Dendritic cell treated with granulocyte-macrophage colony-stimulating factor and Interleukin-4, amounts not matched to agents 40 ng/mL and 50 ng/mL, for 4 days (primary cell): ENCODE measurements around the gene TIAL1.
A peak's percentile ranks its signal among the peaks of the same experiment; 100 is the strongest.
"Not testable (repeated sequence)": the region's sequence is repeated elsewhere in the genome, so short reads cannot be mapped to it uniquely, and the experiment has no call there.

Experiments used
- H3K27ac Mint-ChIP-seq: one replicate; pipeline ENCODE4 v1.8.0; 2022; ENCODE audit warnings: mild to moderate bottlenecking, mixed read lengths
- H3K27me3 Mint-ChIP-seq: one replicate; pipeline ENCODE4 v1.8.0; 2022; ENCODE audit warnings: mild to moderate bottlenecking, mixed read lengths
- H3K36me3 Mint-ChIP-seq: one replicate; pipeline ENCODE4 v1.8.0; 2022; ENCODE audit warnings: low read depth, mixed read lengths
- H3K4me1 Mint-ChIP-seq: one replicate; pipeline ENCODE4 v1.8.0; 2022; ENCODE audit warnings: low read depth, mixed read lengths
- H3K4me3 Mint-ChIP-seq: one replicate; pipeline ENCODE4 v1.8.0; 2022; ENCODE audit warnings: mild to moderate bottlenecking, moderate library complexity, mixed read lengths
- H3K9me3 Mint-ChIP-seq: one replicate; pipeline ENCODE4 v1.8.0; 2022; ENCODE audit warnings: mixed read lengths
- intact Hi-C: fragments of 100-400 bp; cut with micrococcal nuclease; formaldehyde crosslinking; loops from one replicate; pipeline ENCODE4 v1.15.0; 2022

The TIAL1 gene

DNA sequence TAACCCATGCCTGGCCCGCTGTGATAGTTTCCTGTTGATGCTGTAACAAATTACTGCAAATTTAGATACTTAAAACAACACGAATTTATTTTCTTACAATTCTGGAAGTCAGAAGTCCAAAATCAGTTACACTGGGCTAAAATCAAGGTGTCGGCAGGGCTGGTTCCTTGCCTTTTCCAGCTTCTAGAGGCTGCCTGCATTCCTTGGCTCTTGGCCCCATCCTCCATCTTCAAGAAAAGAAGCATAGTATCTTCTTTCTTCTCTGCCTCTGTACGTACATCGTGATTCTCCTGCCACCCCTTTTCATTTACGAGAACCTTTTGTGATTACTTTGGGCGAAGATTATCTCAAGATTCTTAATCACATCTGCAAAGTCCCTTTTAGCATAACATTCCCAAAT, 1.6 kb upstream of the TIAL1 start:
- Mint-ChIP-seq H3K4me1 (peaks cover 39% of the 10 kb centered on the region), H3K36me3 (peaks cover 39% of the 10 kb centered on the region), H3K27ac (no peak overlapping the region), H3K27me3 (peaks cover 3% of the 10 kb centered on the region), H3K4me3 (no peak overlapping the region), H3K9me3 (no peaks in the 10 kb centered on the region)
- intact Hi-C loops: loop anchor here (5.0 to 10.0 kb wide), 3 partner anchors 54 to 391 kb away; partner anchors contain the start of genes BAG3 and GRK5

DNA sequence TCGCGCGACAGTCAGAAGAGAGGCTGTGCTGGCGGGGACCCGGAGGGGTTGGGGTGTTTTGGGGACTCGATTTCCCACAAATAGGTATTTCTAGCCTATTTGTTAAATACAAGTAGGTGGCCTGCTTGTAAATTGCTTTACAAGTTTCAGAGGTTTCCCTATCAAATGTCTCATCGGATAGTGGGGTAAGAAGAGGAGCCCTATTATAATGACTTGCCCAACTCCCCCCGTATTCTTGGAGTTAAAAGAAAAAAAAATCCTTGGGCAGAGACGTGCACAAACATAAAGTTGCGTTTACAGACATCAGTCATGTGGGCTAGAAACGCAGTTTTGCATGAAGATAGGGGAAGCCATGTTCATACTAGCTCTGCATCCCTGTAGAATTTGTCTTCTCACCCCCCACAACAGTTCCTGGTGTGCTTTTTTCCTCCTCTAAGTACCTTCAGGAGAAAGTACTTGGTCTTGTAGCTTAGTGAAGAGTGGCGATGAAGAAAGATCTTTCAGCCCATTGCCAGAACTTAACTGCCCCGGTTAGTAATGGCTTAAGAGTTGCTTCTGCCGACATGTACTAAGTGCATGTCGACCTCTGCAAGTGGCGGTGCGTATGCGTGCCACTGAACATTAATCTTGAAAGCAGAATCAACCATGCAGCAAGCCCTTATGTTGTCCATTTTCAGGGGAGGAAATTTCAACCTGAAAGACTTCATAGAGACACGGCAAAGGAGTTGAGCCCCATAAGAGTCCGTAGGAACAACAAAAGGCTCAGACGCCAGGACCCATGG, 832 bp upstream of the TIAL1 start:
- Mint-ChIP-seq H3K36me3 (peaks cover 39% of the 10 kb centered on the region), H3K9me3 (no peaks in the 10 kb centered on the region), H3K4me1 (peaks cover 41% of the 10 kb centered on the region), H3K4me3 (peak overlapping the region; percentile 94), H3K27me3 (no peaks in the 10 kb centered on the region), H3K27ac (peak overlapping the region; percentile 95)
- intact Hi-C loops: loop anchor here (1.0 to 10.0 kb wide), 4 partner anchors 55 to 390 kb away; partner anchors contain the start of genes BAG3, GRK5 and RGS10

DNA sequence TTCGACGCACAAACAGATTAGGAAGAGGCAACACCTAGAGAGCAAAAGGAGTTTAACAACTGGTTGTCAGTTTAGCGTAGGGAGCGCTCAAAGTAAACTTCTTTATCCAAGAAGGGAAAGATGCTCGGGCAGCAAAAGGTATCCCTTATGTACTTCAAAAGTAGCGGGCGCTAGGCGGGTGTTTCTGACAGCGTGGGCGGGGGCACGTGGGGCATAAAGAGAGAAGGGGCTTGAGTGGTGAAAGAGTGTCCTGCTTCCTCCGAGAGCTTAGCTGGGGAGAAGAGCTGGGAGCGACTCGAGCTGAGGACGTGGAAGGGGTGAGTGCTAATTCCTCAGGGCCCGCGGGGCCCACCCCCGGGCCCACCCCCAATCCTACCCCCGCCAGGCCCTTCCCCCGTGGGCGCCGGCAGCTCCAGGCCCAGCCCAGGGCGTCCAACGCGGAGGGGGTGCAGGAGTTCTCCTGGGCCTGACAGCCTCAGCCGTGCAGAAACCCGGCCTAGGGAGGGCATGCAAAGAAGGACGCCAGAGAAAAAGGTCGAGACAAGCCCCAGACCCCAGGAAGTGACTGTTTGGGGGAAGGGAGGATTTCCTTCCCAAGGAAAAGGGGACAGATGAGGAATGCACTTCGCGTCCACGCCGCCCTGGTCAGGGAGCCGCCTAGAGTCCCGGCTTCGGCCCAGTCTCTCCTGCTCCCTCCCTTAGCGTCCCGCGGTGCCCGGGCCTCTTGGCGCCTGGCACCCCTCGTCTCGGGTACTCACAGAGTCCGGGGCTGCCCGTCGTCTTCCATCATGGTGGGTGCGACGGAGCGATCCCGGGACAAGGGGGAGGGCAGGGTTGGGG, 868 bp downstream of the TIAL1 start:
- H3K9me3 Mint-ChIP-seq: no peaks in the 10 kb centered on the region
- peak overlapping the region; percentile 94 for H3K4me3 Mint-ChIP-seq
- peaks cover 40% of the 10 kb centered on the region for H3K4me1 Mint-ChIP-seq
- peaks cover 49% of the 10 kb centered on the region for H3K36me3 Mint-ChIP-seq
- peak overlapping the region; percentile 95 for H3K27ac Mint-ChIP-seq
- H3K27me3 Mint-ChIP-seq: no peaks in the 10 kb centered on the region
- intact Hi-C loops: loop anchor here (1.0 to 10.0 kb wide), 5 partner anchors 56 to 389 kb away; partner anchors contain the start of genes BAG3 and GRK5

DNA sequence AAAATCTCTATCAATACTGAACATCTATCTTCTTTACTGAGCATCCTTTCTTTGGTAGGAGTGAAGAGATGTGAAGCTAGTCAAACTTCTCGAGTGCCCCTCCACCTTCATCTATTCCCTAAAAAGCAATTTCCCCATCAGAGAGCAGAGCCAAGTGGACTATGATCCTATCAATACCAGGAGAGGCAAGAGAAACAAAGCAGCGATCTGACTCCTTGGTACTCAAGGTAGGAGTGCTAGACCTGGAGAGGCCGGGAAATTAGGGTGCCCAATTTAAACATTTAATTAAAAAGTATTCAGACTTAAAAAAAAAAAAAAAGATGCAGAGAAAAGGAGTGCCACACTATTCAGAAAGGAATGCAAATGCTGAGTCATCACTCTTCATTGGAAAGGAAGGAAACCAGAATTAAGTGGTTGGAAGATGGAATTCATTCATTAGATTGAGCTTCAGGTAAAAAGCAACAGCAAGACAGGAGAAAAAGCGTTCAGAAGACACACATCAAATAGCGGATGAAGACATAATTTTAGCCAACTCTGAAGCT, 1.6 kb downstream of the TIAL1 start:
- H3K4me1 Mint-ChIP-seq: peaks cover 40% of the 10 kb centered on the region

DNA sequence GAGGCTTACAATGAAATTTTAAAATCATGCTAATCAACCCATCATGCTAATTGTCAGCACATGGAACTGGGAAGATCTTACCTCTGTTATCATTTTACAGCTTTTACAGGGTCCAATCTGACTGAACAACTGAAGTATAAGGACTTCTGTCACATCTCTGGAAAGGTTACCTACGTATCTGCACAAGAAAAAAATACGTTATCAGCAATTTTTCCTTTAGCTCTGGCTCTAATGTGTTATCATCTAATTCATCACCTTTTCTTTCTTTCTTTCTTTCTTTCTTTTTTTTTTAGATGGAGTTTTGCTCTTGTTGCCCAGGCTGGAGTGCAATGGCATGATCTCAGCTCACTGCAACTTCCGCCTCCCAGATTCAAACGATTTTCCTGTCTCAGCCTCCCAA, 8.7 kb downstream of the TIAL1 start:
- Mint-ChIP-seq H3K27ac (no peak overlapping the region), H3K9me3 (no peaks in the 10 kb centered on the region), H3K4me1 (peaks cover 14% of the 10 kb centered on the region), H3K4me3 (no peak overlapping the region), H3K27me3 (no peaks in the 10 kb centered on the region), H3K36me3 (peaks cover 30% of the 10 kb centered on the region)
- intact Hi-C loops: loop anchor here (10.0 kb wide), 1 partner anchor 533 kb away; no protein-coding TSS in a partner anchor

More for the DNA sequence above, 1.6 kb downstream of the TIAL1 start:
- intact Hi-C loops: loop anchor here (5.0 to 10.0 kb wide), 3 partner anchors 57 to 388 kb away; partner anchors contain the start of genes BAG3 and GRK5
- H3K27ac Mint-ChIP-seq: peak overlapping the region; percentile 95
- peaks cover 56% of the 10 kb centered on the region for H3K36me3 Mint-ChIP-seq
- no peaks in the 10 kb centered on the region for H3K27me3 Mint-ChIP-seq
- no peaks in the 10 kb centered on the region for H3K9me3 Mint-ChIP-seq
- H3K4me3 Mint-ChIP-seq: peak overlapping the region; percentile 94

DNA sequence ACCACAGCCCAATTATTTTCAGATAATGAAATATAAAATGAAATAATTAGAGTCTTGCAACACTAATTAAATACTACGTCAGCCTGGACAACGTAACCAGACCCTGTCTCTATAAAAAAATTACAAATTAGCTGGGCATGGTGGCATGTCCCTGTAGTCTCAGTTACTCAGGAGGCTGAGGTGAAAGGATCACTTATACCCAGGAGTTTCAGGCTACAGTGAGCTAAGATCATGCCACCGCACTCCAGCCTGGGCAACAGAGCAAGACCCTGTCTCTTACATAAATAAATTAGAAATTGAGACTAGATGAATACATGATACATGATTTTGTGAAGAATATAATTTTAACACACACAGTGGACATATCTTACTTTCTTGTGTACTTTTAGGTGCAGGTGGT, 18.4 kb downstream of the TIAL1 start:
- Mint-ChIP-seq H3K27ac (no peak overlapping the region), H3K4me3 (no peak overlapping the region), H3K4me1 (peaks cover under 1% of the 10 kb centered on the region), H3K9me3 (no peaks in the 10 kb centered on the region), H3K36me3 (peaks cover 68% of the 10 kb centered on the region), H3K27me3 (no peaks in the 10 kb centered on the region)
- intact Hi-C loops: no loop called here

DNA sequence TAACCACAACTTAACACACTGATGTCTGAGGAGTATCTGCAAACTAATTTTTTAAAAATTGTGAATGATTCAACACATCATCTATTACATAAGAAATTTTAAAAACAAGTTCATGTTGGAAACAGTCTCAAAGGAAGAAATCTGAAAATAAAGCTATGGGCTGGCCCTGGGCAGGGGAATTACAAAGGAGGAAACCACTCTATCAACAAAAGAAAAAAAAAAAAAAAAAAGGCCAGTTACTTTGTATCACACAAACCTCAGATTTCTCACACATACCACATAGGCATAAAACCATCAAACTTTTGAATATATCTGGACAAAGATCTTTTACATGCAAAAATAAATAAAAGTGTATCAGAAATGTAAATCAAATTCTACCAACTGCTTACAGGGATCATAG, 20.8 kb downstream of the TIAL1 start:
- no peak overlapping the region for H3K27ac Mint-ChIP-seq
- no peaks in the 10 kb centered on the region for H3K27me3 Mint-ChIP-seq
- intact Hi-C loops: no loop called here
- H3K4me3 Mint-ChIP-seq: no peak overlapping the region
- H3K9me3 Mint-ChIP-seq: no peaks in the 10 kb centered on the region
- peaks cover 59% of the 10 kb centered on the region for H3K36me3 Mint-ChIP-seq
- H3K4me1 Mint-ChIP-seq: no peaks in the 10 kb centered on the region

DNA sequence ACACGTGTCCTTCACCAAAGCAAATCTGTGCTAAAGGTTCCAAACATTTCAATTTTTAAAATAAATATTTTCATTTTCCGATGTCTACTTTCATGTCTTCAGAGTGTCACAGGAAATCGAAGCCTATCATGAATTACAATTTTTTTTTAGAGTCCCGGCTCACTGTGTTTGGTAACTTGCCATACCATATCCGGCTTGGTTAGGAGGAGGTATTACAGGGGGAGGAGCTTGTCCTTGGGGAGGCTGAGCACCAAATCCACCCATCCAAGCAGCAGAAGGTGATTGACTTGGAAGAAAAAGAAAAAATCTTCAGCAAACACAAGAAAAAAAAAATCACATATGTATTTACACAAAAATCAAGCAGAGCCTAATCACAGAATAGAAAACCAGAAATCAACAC, 21.3 kb downstream of the TIAL1 start:
- no peak overlapping the region for H3K4me3 Mint-ChIP-seq
- no peaks in the 10 kb centered on the region for H3K9me3 Mint-ChIP-seq
- peaks cover 59% of the 10 kb centered on the region for H3K36me3 Mint-ChIP-seq
- H3K4me1 Mint-ChIP-seq: no peaks in the 10 kb centered on the region
- intact Hi-C loops: no loop called here
- H3K27ac Mint-ChIP-seq: no peak overlapping the region
- H3K27me3 Mint-ChIP-seq: no peaks in the 10 kb centered on the region

DNA sequence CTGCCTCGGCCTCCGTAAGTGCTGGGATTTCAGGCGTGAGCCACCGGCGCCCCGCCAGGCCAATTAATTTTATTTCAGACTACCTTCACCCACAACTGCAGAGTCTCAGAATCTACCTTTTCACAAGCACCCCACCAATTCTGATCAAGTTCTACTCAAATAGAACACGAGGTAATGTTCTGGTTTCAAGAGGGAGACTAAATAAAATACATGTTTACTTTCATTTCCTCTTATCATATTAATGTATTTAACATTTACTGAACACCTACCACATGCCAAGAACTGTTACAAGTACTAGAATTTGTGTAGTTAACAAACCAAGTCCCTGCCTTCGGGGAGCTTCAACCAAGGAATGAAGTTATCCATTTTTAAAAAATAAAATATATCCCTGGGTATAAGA, 28.8 kb downstream of the TIAL1 start:
- Mint-ChIP-seq H3K4me3 (no peak overlapping the region), H3K4me1 (peaks cover 5% of the 10 kb centered on the region), H3K36me3 (peaks cover 11% of the 10 kb centered on the region), H3K27ac (no peak overlapping the region), H3K9me3 (no peaks in the 10 kb centered on the region), H3K27me3 (no peaks in the 10 kb centered on the region)
- intact Hi-C loops: no loop called here

DNA sequence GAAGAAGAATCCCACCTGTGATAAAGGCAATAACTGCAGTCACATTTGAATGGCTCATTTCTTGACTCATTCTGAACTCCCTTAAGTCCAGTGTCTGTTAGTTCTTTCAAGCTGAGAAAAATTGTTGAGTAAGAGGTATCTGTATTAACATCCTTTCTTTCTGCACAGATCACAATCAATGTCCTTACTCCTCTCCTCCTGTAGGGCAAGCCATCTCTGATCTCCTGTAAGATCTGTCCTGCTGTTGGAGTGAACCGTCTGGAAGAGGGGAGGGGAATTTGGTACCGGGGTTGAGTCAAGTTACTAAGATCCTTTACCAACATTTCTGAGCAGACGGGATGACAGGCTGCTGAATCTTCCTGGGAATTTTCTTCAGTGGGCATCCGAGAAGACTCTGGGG, 34.7 kb downstream of the TIAL1 start:
- Mint-ChIP-seq H3K27ac (no peak overlapping the region), H3K4me1 (peaks cover 5% of the 10 kb centered on the region), H3K27me3 (peaks cover 3% of the 10 kb centered on the region), H3K9me3 (no peaks in the 10 kb centered on the region), H3K4me3 (no peak overlapping the region), H3K36me3 (no peaks in the 10 kb centered on the region)
- intact Hi-C loops: no loop called here

DNA sequence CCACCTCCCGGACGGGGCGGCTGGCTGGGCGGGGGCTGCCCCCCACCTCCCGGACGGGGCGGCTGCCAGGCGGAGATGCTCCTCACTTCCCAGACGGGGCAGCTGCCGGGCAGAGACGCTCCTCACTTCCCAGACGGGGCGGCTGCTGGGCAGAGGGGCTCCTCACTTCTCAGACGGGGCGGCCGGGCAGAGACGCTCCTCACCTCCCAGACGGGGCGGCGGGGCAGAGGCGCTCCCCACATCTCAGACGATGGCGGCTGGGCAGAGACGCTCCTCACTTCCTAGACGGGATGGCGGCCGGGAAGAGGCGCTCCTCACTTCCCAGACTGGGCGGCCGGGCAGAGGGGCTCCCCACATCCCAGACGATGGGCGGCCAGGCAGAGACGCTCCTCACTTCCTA, 37.3 kb downstream of the TIAL1 start:
- H3K27me3 Mint-ChIP-seq, H3K36me3 Mint-ChIP-seq, H3K9me3 Mint-ChIP-seq, H3K4me1 Mint-ChIP-seq, H3K27ac Mint-ChIP-seq, intact Hi-C loops, H3K4me3 Mint-ChIP-seq: not testable (repeated sequence)

DNA sequence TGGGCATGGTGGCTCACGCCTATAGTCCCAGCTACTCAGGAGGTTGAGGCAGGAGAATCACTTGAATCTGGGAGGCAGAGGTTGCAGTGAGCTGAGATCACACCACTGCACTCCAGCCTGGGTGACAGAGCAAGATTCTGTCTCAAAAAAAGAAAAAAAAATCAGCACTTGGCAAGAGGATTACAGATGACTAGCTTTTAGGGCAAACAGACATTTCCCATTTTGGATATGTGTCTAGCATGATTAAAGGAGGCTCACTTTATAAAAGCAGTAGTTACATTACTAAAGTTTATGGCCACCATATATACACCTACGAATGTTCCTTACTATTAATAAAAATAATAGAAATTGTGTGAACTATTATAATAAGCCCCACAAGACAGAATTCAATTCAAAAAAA, 40.7 kb downstream of the TIAL1 start:
- H3K27ac Mint-ChIP-seq, H3K9me3 Mint-ChIP-seq, H3K4me1 Mint-ChIP-seq, intact Hi-C loops, H3K27me3 Mint-ChIP-seq, H3K36me3 Mint-ChIP-seq, H3K4me3 Mint-ChIP-seq: not testable (repeated sequence)

DNA sequence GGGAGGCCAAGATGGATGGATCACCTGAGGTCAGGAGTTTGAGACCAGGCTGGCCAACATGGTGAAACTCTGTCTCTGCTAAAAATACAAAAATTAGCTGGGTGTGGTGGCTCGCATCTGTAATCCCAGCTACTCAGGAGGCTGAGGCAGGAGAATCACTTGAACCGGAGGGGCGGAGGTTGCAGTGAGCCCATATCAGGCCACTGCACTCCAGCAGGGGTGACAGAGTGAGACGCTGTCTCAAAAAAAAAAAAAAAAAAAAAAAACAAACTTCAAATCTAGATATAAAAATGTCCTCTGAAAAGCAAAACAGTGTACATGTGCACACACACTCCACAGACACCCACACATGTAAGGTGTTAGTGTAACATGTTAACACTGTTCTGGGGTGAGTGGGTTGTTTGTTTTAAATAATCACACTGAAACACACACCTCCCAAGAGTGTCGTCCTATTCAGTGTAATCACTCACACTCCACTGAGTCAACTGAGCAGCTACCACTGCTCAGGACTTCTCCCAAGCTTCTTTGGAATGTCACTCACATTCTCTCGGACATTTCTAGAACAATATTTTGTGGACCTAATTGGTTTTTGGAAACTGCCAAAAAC, 41.5 kb downstream of the TIAL1 start:
- Mint-ChIP-seq H3K27me3 (peaks cover 9% of the 10 kb centered on the region), H3K36me3 (no peaks in the 10 kb centered on the region), H3K4me1 (peaks cover 11% of the 10 kb centered on the region), H3K27ac (no peak overlapping the region), H3K9me3 (no peaks in the 10 kb centered on the region), H3K4me3 (no peak overlapping the region)
- intact Hi-C loops: no loop called here
